HepG2 (cell line): ENCODE measurements around the gene UBAC2. TPM values are rescaled to one million over a fixed set of nuclear protein-coding genes. Genes with fewer than 3 reads are reported as not detected.

Experiments used
- ATAC-seq: fragments of 200-7000 bp; cut with Tn5 transposase; 3 replicates; pipeline ENCODE4 v1.9.1; 2020; ENCODE audit warnings: mild to moderate bottlenecking, moderate library complexity
- BruUV-seq: library from RNA; stranded (reverse); fragments of 400-500 nt; replicated peaks from 2 replicates; lab custom pipeline; 2021; lab: Mats Ljungman, UMichigan
- CTCF ChIA-PET: fragments of 300-600 bp; formaldehyde crosslinking; extraction: SDS; loops from one replicate; lab custom pipeline; 2021; ENCODE audit warnings: low total read pairs, inconsistent platforms, low intra/inter-chr PET ratio; lab: Yijun Ruan, JAX
- POLR2A ChIA-PET: fragments of 350-600 bp; sonication (Branson Sonifier 250); formaldehyde crosslinking; loops from one replicate; lab custom pipeline; 2020; ENCODE audit warnings: antibody characterized with exemption, inconsistent platforms; lab: Yijun Ruan, JAX
- DNase-seq: peaks from one replicate; pipeline ENCODE4 v3.0.0-alpha.2; 2015; ENCODE audit warnings: low spot score
- FAIRE-seq: peaks from 3 replicates; lab custom pipeline; 2011; peaks lifted over from hg19 to GRCh38; lab: Jason Lieb, UNC
- H2AFZ ChIP-seq: one replicate; pipeline ENCODE4 v1.6.1; 2011; ENCODE audit warnings: low read length, inconsistent platforms
- H3K27ac ChIP-seq: fragments of 300-600 bp; 3 replicates; pipeline ENCODE4 v1.8.0; 2011; ENCODE audit warnings: mixed run types, mild to moderate bottlenecking, mixed read lengths, low read length, inconsistent platforms; ENCODE audit not compliant: insufficient read depth; ENCODE audit errors: extremely low read length
- H3K27me3 ChIP-seq, 2 experiments: fragments of 200-600 bp in 1 of 2; 2 replicates in 1 of 2; 3 replicates in 1 of 2; pipeline versions ENCODE4 v1.6.0 to v1.8.0; 2011; ENCODE audit warnings: low read length in 2 of 2, mild to moderate bottlenecking in 2 of 2, moderate library complexity in 2 of 2, inconsistent platforms in 1 of 2; ENCODE audit not compliant: insufficient read depth in 2 of 2, control insufficient read depth in 1 of 2
- H3K36me3 ChIP-seq, 2 experiments: fragments of 200-600 bp in 1 of 2; replicated peaks in 1 of 2; 2 replicates in 1 of 2; 3 replicates in 1 of 2; pipeline versions ENCODE4 v1.5.1 to v1.8.0; 2011; ENCODE audit warnings: low read length in 2 of 2, inconsistent platforms in 1 of 2; ENCODE audit not compliant: insufficient read depth in 2 of 2, control insufficient read depth in 1 of 2
- H3K4me1 ChIP-seq: 2 replicates; pipeline ENCODE4 v1.5.1; 2012; ENCODE audit warnings: low read length, inconsistent platforms; ENCODE audit not compliant: insufficient read depth
- H3K4me2 ChIP-seq: 2 replicates; pipeline ENCODE4 v1.6.0; 2011; ENCODE audit warnings: low read depth, low read length, inconsistent platforms
- H3K4me3 ChIP-seq, 3 experiments: fragments of 200-600 bp in 1 of 3; sonication (generic), shearing (Covaris generic) in 1 of 3; replicated peaks in 1 of 3; 2 replicates each; pipeline ENCODE4 v1.5.1; 2011 to 2016; ENCODE audit warnings: low read length in 3 of 3, inconsistent platforms in 2 of 3, low read depth in 2 of 3, mild to moderate bottlenecking in 2 of 3, control low read depth in 1 of 3, mixed read lengths in 1 of 3; ENCODE audit not compliant: insufficient read depth in 1 of 3
- H3K79me2 ChIP-seq: one replicate; pipeline ENCODE4 v1.6.1; 2011; ENCODE audit warnings: low read length, inconsistent platforms; ENCODE audit not compliant: insufficient read depth
- H3K9ac ChIP-seq: 2 replicates; pipeline ENCODE4 v1.6.0; 2011; ENCODE audit warnings: mild to moderate bottlenecking, low read depth, low read length, inconsistent platforms; ENCODE audit not compliant: insufficient read depth
- H3K9me3 ChIP-seq: 2 replicates; pipeline ENCODE4 v1.5.1; 2012; ENCODE audit warnings: mild to moderate bottlenecking, low read length
- H4K20me1 ChIP-seq: 2 replicates; pipeline ENCODE4 v1.6.0; 2011; ENCODE audit warnings: inconsistent platforms, mild to moderate bottlenecking, low read length, moderate library complexity; ENCODE audit not compliant: insufficient read depth
- KLF12 ChIP-seq: sonication (generic); formaldehyde crosslinking; IDR thresholded peaks from 2 replicates; pipeline ENCODE4 v1.4.0; 2020; ENCODE audit warnings: missing genetic modification reagents, borderline replicate concordance
- NFE2L1 ChIP-seq: sonication (generic); formaldehyde crosslinking; IDR thresholded peaks from 2 replicates; pipeline ENCODE4 v1.4.0; 2020; ENCODE audit warnings: missing genetic modification reagents, mild to moderate bottlenecking, borderline replicate concordance
- PPARG ChIP-seq: conservative IDR thresholded peaks from 2 replicates; pipeline ENCODE4 v1.6.1; 2016; ENCODE audit warnings: missing biosample characterization, missing genetic modification reagents
- SMAD9 ChIP-seq: sonication (generic); formaldehyde crosslinking; IDR thresholded peaks from 2 replicates; pipeline ENCODE4 v1.5.1; 2020; ENCODE audit warnings: mild to moderate bottlenecking, missing genetic modification reagents
- SP140L ChIP-seq: sonication (generic); formaldehyde crosslinking; IDR thresholded peaks from 2 replicates; pipeline ENCODE4 v1.4.0; 2020; ENCODE audit warnings: missing genetic modification reagents, borderline replicate concordance
- TCF12 ChIP-seq, 2 experiments: fragments of 450-650 bp in 1 of 2; sonication (generic) in 1 of 2; formaldehyde crosslinking in 1 of 2; IDR thresholded peaks; 2 replicates each; pipeline versions ENCODE4 v1.6.1 to v1.8.0; 2017 to 2022; ENCODE audit warnings: antibody characterized with exemption in 1 of 2, mild to moderate bottlenecking in 1 of 2, missing genetic modification reagents in 1 of 2, moderate library complexity in 1 of 2
- ZFP91 ChIP-seq: sonication (generic); formaldehyde crosslinking; IDR thresholded peaks from 2 replicates; pipeline ENCODE4 v1.9.0; 2022; ENCODE audit warnings: missing genetic modification reagents, mild to moderate bottlenecking, borderline replicate concordance
- ZNF292 ChIP-seq: sonication (generic); formaldehyde crosslinking; IDR thresholded peaks from 2 replicates; pipeline ENCODE4 v1.8.1; 2022; ENCODE audit warnings: mild to moderate bottlenecking, low read depth, missing genetic modification reagents, borderline replicate concordance
- ZNF616 ChIP-seq: sonication (generic); formaldehyde crosslinking; IDR thresholded peaks from 2 replicates; pipeline ENCODE4 v1.5.0; 2020; ENCODE audit warnings: low read depth, mild to moderate bottlenecking, missing genetic modification reagents
- ZNF672 ChIP-seq: sonication (generic); formaldehyde crosslinking; IDR thresholded peaks from 2 replicates; pipeline ENCODE4 v1.8.1; 2022; ENCODE audit warnings: missing genetic modification reagents
- ZNF83 ChIP-seq: sonication (generic); formaldehyde crosslinking; IDR thresholded peaks from 2 replicates; pipeline ENCODE4 v1.4.0; 2020; ENCODE audit warnings: missing genetic modification reagents, mild to moderate bottlenecking, borderline replicate concordance
- WGBS: methylation state at CpG from one replicate; pipeline ENCODE4 v1.1.6; 2017; ENCODE audit warnings: low lambda C conversion rate; 5-methylcytosine and 5-hydroxymethylcytosine counted together
- in situ Hi-C: cut with HindIII; loops from 2 replicates; pipeline ENCODE4 v1.10.0; 2017; ENCODE audit warnings: low pct_unique_long_range_greater_than_20kb; ENCODE audit not compliant: extremely low pct_ligation_motif_present
- intact Hi-C: fragments of 100-400 bp; cut with micrococcal nuclease; formaldehyde crosslinking; loops from one replicate; pipeline ENCODE4 v1.10.0; 2022; ENCODE audit not compliant: unreplicated experiment
- polyA plus RNA-seq, 8 experiments: library from polyadenylated mRNA; depleted of rRNA in 3 of 8; stranded (reverse) in 7 of 8; unstranded in 1 of 8; fragments of >200 nt; fragmentation: Illumina TruSeq in 4 of 8; extraction: Trizol in 4 of 8; gene quantifications; 2 replicates each; pipeline versions ENCODE4 v1.2.1 to v1.2.3, GENCODE V29; 2011 to 2016; ENCODE audit warnings: low read depth in 4 of 8, missing spikeins in 1 of 8, mixed read lengths in 1 of 8; ENCODE audit not compliant: insufficient read depth in 1 of 8
- total RNA-seq, 5 experiments: library from RNA; depleted of rRNA; stranded (reverse); fragments of >200 nt; fragmentation: Illumina TruSeq; extraction: Trizol; gene quantifications; 2 replicates each; pipeline ENCODE4 v1.2.3, GENCODE V29; 2016; ENCODE audit warnings: low read depth in 1 of 5

UBAC2 gene
- total and polyA plus RNA-seq, 2 of the 13 experiments (the other 11 are each of a cell fraction or from before 2014, with no cell fraction given) = 61.3 to 80.8 TPM

GRCh38 chr13:99382428-99383133, 181.9 kb downstream of the UBAC2 start:
- H3K4me2 ChIP-seq = no peak overlapping the region
- DNase-seq = no peak
- H2AFZ ChIP-seq = no peak overlapping the region
- no peaks in the 10 kb centered on the region for H4K20me1 ChIP-seq
- H3K27ac ChIP-seq = no peak overlapping the region
- no peaks in the 10 kb centered on the region for H3K4me1 ChIP-seq
- ATAC-seq = no peak
- BruUV-seq = no TSS peak
- intact Hi-C loops = no loop called here
- 98% methylated on average over 9 of the region's 9 CpGs for WGBS
- no peaks in the 10 kb centered on the region for H3K27me3 ChIP-seq
- H3K9ac ChIP-seq = no peak overlapping the region
- TF ChIP-seq NFE2L1 (CRISPR knock-in tag) (no peak), ZNF672 (CRISPR knock-in tag) (no peak), TCF12 (IDR thresholded peaks at IDR 0.05) (no peak), TCF12 (CRISPR knock-in tag; IDR thresholded peaks at IDR 0.05) (no peak), SMAD9 (CRISPR knock-in tag) (no peak), ZNF292 (CRISPR knock-in tag) (no peak), PPARG (CRISPR knock-in tag) (no peak), ZFP91 (CRISPR knock-in tag) (no peak), ZNF83 (CRISPR knock-in tag) (no peak), SP140L (CRISPR knock-in tag) (no peak), ZNF616 (CRISPR knock-in tag) (no peak), KLF12 (CRISPR knock-in tag) (no peak)
- H3K36me3 ChIP-seq = peaks cover 3 to 11% of the 10 kb centered on the region in 2 experiments; a peak in 4 of 5 replicates
- no peaks in the 10 kb centered on the region for H3K9me3 ChIP-seq
- no peak for FAIRE-seq
- CTCF ChIA-PET = no interaction called here
- POLR2A ChIA-PET = no interaction called here
- in situ Hi-C loops = no loop called here
- H3K79me2 ChIP-seq = no peaks in the 10 kb centered on the region
- no peak overlapping the region for H3K4me3 ChIP-seq
